ENCODE measurements around the gene TMEM215. TPM values are rescaled to one million over a fixed set of nuclear protein-coding genes. Genes with fewer than 3 reads are reported as not detected.
"Not testable (repeated sequence)": the region's sequence is repeated elsewhere in the genome, so short reads cannot be mapped to it uniquely, and the experiment has no call there.

The TMEM215 gene
- total and polyA plus RNA-seq, 2 donors (not counting 3 experiments of a cell fraction or from before 2014, with no cell fraction given), result not detected

- H3K4me1 ChIP-seq (ENCODE audit: control insufficient read depth, extremely low read depth, insufficient read depth, low read length); CTCF ChIA-PET; H3K27ac ChIP-seq (ENCODE audit: insufficient read depth, low read depth, low read length); intact Hi-C loops (cut with micrococcal nuclease); H3K9me1 ChIP-seq (replicated peaks; ENCODE audit: control insufficient read depth, extremely low read depth, insufficient read depth, low read length); H3K27me3 ChIP-seq (ENCODE audit: control insufficient read depth in 2 of 2, insufficient read depth in 2 of 2, low read length in 2 of 2); H3K9me3 ChIP-seq (replicated peaks; ENCODE audit: control insufficient read depth, insufficient read depth, low read length); POLR2A ChIA-PET; H3K36me3 ChIP-seq (ENCODE audit: control insufficient read depth in 2 of 2, extremely low read depth in 1 of 2, insufficient read depth in 2 of 2, low read length in 2 of 2); DNase-seq (ENCODE audit: low read depth, low spot score); FAIRE-seq; H3K4me3 ChIP-seq (replicated peaks in 1 of 3; ENCODE audit: insufficient read depth in 1 of 3, low read depth in 1 of 3, low read length in 3 of 3); H4K20me1 ChIP-seq (replicated peaks; ENCODE audit: control insufficient read depth, extremely low read depth, insufficient read depth, low read length); H3K79me2 ChIP-seq (ENCODE audit: control insufficient read depth, insufficient read depth, low read length); H2AFZ ChIP-seq (ENCODE audit: low read depth, low read length); H3K4me2 ChIP-seq (ENCODE audit: insufficient read depth, low read length); H3K9ac ChIP-seq (replicated peaks; ENCODE audit: extremely low read depth, insufficient read depth, low read length); BruUV-seq (replicated peaks); dilution Hi-C loops (cut with MboI; ENCODE audit: extremely low pct_ligation_motif_present, low sequenced_read_pairs): not testable (repeated sequence)
Measured at GRCh38 chr9:32796015-32796414, 12.7 kb downstream of the TMEM215 start.

GRCh38 chr9:32801530-32801929 lies 18.2 kb downstream of the TMEM215 start:
- no peaks in the 10 kb centered on the region for H3K27me3 ChIP-seq (ENCODE audit: control insufficient read depth in 2 of 2, insufficient read depth in 2 of 2, low read length in 2 of 2)
- H3K9me3 ChIP-seq (replicated peaks; ENCODE audit: control insufficient read depth, insufficient read depth, low read length), result no peaks in the 10 kb centered on the region
- H2AFZ ChIP-seq (ENCODE audit: low read depth, low read length), result no peak overlapping the region
- DNase-seq (ENCODE audit: low read depth, low spot score), result no peak
- ChIA-PET POLR2A (no interaction called here), CTCF (no interaction called here)
- H3K79me2 ChIP-seq (ENCODE audit: control insufficient read depth, insufficient read depth, low read length), result no peaks in the 10 kb centered on the region
- no peak for FAIRE-seq
- H3K9me1 ChIP-seq (replicated peaks; ENCODE audit: control insufficient read depth, extremely low read depth, insufficient read depth, low read length), result no peaks in the 10 kb centered on the region
- no peaks in the 10 kb centered on the region for H3K36me3 ChIP-seq (ENCODE audit: control insufficient read depth in 2 of 2, extremely low read depth in 1 of 2, insufficient read depth in 2 of 2, low read length in 2 of 2)
- H3K4me1 ChIP-seq (ENCODE audit: control insufficient read depth, extremely low read depth, insufficient read depth, low read length), result no peaks in the 10 kb centered on the region
- no peaks in the 10 kb centered on the region for H4K20me1 ChIP-seq (replicated peaks; ENCODE audit: control insufficient read depth, extremely low read depth, insufficient read depth, low read length)
- intact Hi-C loops (cut with micrococcal nuclease) (loop anchor here (10.0 kb wide), 2 partner anchors 173 to 217 kb away; no protein-coding TSS in a partner anchor), dilution Hi-C loops (cut with MboI; ENCODE audit: extremely low pct_ligation_motif_present, low sequenced_read_pairs) (no loop called here)
- no TSS peak for BruUV-seq (replicated peaks)
- H3K9ac ChIP-seq (replicated peaks; ENCODE audit: extremely low read depth, insufficient read depth, low read length), result no peak overlapping the region
- no peak overlapping the region for H3K4me2 ChIP-seq (ENCODE audit: insufficient read depth, low read length)
- TF ChIP-seq MYC (IDR thresholded peaks at IDR 0.05; ENCODE audit: low read depth, low read length) (no peak), EZH2 (IDR thresholded peaks at IDR 0.05; ENCODE audit: borderline replicate concordance, low read depth, low read length, severe bottlenecking) (no peak), JUN (IDR thresholded peaks at IDR 0.05; ENCODE audit: borderline replicate concordance, insufficient read depth, insufficient read length, low read depth) (no peak)
- no peak overlapping the region for H3K27ac ChIP-seq (ENCODE audit: insufficient read depth, low read depth, low read length)
- H3K4me3 ChIP-seq (replicated peaks in 1 of 3; ENCODE audit: insufficient read depth in 1 of 3, low read depth in 1 of 3, low read length in 3 of 3), result no peak overlapping the region

Data from endothelial cell of umbilical vein (primary cell).